GM12878 (cell line): Measurements from ENCODE around the gene PASK. TPM values are rescaled to one million over a fixed set of nuclear protein-coding genes. Genes with fewer than 3 reads are reported as not detected.

Source experiments
- ATAC-seq: fragments of 200-7000 bp; cut with Tn5 transposase; 3 replicates; pipeline ENCODE4 v1.9.1; 2020; ENCODE audit warnings: mild to moderate bottlenecking, moderate library complexity
- BruUV-seq: library from RNA; stranded (reverse); fragments of 400-500 nt; replicated peaks from 2 replicates; lab custom pipeline; 2021; lab: Mats Ljungman, UMichigan
- CTCF ChIA-PET: fragments of 300-600 bp; sonication (Branson Sonifier 250); formaldehyde crosslinking; extraction: SDS; loops from one replicate; lab custom pipeline; 2021; ENCODE audit warnings: inconsistent platforms; lab: Yijun Ruan, JAX
- POLR2A ChIA-PET: fragments of 350-600 bp; formaldehyde crosslinking; extraction: SDS; loops from one replicate; lab custom pipeline; 2021; ENCODE audit warnings: inconsistent platforms; lab: Charles Lee
- RAD21 ChIA-PET: fragments of 300-600 bp; sonication (Branson Sonifier 250); formaldehyde crosslinking; loops from one replicate; lab custom pipeline; 2023; ENCODE audit warnings: antibody characterized with exemption; ENCODE audit not compliant: unreplicated experiment; lab: Charles Lee
- SMC1A ChIA-PET: fragments of 300-600 bp; sonication (Branson Sonifier 250); formaldehyde crosslinking; loops from one replicate; lab custom pipeline; 2023; ENCODE audit not compliant: unreplicated experiment, uncharacterized antibody; lab: Charles Lee
- DNase-seq: peaks from one replicate; pipeline ENCODE4 v3.0.0-alpha.2; 2011; ENCODE audit warnings: low read depth, low spot score
- FAIRE-seq: peaks from 3 replicates; lab custom pipeline; 2011; peaks lifted over from hg19 to GRCh38; lab: Jason Lieb, UNC
- H2AFZ ChIP-seq: 2 replicates; pipeline ENCODE4 v1.6.0; 2011; ENCODE audit warnings: low read depth, low read length, control low read depth; ENCODE audit not compliant: control insufficient read depth
- H3K27ac ChIP-seq: 2 replicates; pipeline ENCODE4 v1.5.1; 2011; ENCODE audit warnings: control low read depth; ENCODE audit not compliant: control insufficient read depth, insufficient read depth
- H3K27me3 ChIP-seq, 2 experiments: replicated peaks in 1 of 2; 2 replicates each; pipeline versions ENCODE4 v1.6.0 to v1.6.1; 2011; ENCODE audit warnings: low read length in 1 of 2; ENCODE audit not compliant: control insufficient read depth in 2 of 2, insufficient read depth in 2 of 2
- H3K36me3 ChIP-seq, 2 experiments: 2 replicates each; pipeline ENCODE4 v1.5.1; 2011; ENCODE audit warnings: low read length in 1 of 2; ENCODE audit not compliant: control insufficient read depth in 2 of 2, insufficient read depth in 2 of 2
- H3K4me1 ChIP-seq: 2 replicates; pipeline ENCODE4 v1.6.1; 2011; ENCODE audit warnings: mild to moderate bottlenecking, low read length, moderate library complexity, mixed read lengths; ENCODE audit not compliant: control insufficient read depth, insufficient read depth
- H3K4me2 ChIP-seq: 2 replicates; pipeline ENCODE4 v1.6.0; 2011; ENCODE audit warnings: control low read depth; ENCODE audit not compliant: control insufficient read depth, insufficient read depth
- H3K4me3 ChIP-seq: fragments of 200-600 bp; sonication (generic); 2 replicates; pipeline ENCODE4 v1.5.1; 2016
- H3K79me2 ChIP-seq: 2 replicates; pipeline ENCODE4 v1.6.0; 2011; ENCODE audit warnings: low read length; ENCODE audit not compliant: control insufficient read depth, insufficient read depth
- H3K9ac ChIP-seq: 2 replicates; pipeline ENCODE4 v1.8.0; 2011; ENCODE audit warnings: low read length, control low read depth, mixed read lengths; ENCODE audit not compliant: control insufficient read depth, insufficient read depth
- H3K9me3 ChIP-seq: replicated peaks from 3 replicates; pipeline ENCODE4 v1.5.1; 2011; ENCODE audit warnings: mild to moderate bottlenecking, low read length; ENCODE audit not compliant: control insufficient read depth, insufficient read depth
- H4K20me1 ChIP-seq: 2 replicates; pipeline ENCODE4 v1.6.0; 2011; ENCODE audit not compliant: control insufficient read depth, insufficient read depth
- CBX3 ChIP-seq: fragments of 200-600 bp; sonication (generic); IDR thresholded peaks from 2 replicates; pipeline ENCODE4 v1.6.1; 2016; ENCODE audit warnings: low read depth, borderline replicate concordance
- CHD4 ChIP-seq: fragments of 200-600 bp; sonication (generic); IDR thresholded peaks from 2 replicates; pipeline ENCODE4 v1.6.1; 2016; ENCODE audit warnings: mild to moderate bottlenecking
- EED ChIP-seq: sonication (generic); IDR thresholded peaks from 2 replicates; pipeline ENCODE4 v1.6.1; 2016; ENCODE audit warnings: antibody characterized with exemption, low read depth
- ESRRA ChIP-seq: IDR thresholded peaks from 2 replicates; pipeline ENCODE4 v1.6.1; 2012; ENCODE audit warnings: mild to moderate bottlenecking, low read length, improper control_type of control experiment
- FOXM1 ChIP-seq: IDR thresholded peaks from 2 replicates; pipeline ENCODE4 v1.6.1; 2012; ENCODE audit warnings: low read depth, mild to moderate bottlenecking, inconsistent platforms, low read length, moderate library complexity
- JUND ChIP-seq: IDR thresholded peaks from 2 replicates; pipeline ENCODE4 v1.6.1; 2012; ENCODE audit warnings: low read depth, mild to moderate bottlenecking, low read length, improper control_type of control experiment, moderate library complexity
- NR2F1 ChIP-seq: fragments of 450-650 bp; conservative IDR thresholded peaks from 2 replicates; pipeline ENCODE4 v1.6.1; 2017; ENCODE audit warnings: mild to moderate bottlenecking
- NRF1 ChIP-seq: conservative IDR thresholded peaks from 2 replicates; pipeline ENCODE4 v1.6.1; 2011; ENCODE audit warnings: mild to moderate bottlenecking, low read depth, low read length, improper control_type of control experiment
- PBX3 ChIP-seq: IDR thresholded peaks from 2 replicates; pipeline ENCODE4 v1.6.1; 2011; ENCODE audit warnings: mild to moderate bottlenecking, low read depth, low read length, moderate library complexity; ENCODE audit not compliant: insufficient replicate concordance
- PML ChIP-seq: IDR thresholded peaks from 2 replicates; pipeline ENCODE4 v1.6.1; 2012; ENCODE audit warnings: low read length, inconsistent platforms
- STAT3 ChIP-seq: IDR thresholded peaks from 2 replicates; pipeline ENCODE4 v1.6.1; 2011; ENCODE audit warnings: low read depth, low read length, improper control_type of control experiment
- ZNF274 ChIP-seq: IDR thresholded peaks from one replicate; pipeline ENCODE4 v1.8.0; 2011; ENCODE audit not compliant: insufficient read length, insufficient read depth
- WGBS: methylation state at CpG from one replicate; pipeline ENCODE4 v1.1.6; 2016; ENCODE audit warnings: low lambda C conversion rate; ENCODE audit not compliant: insufficient replicate concordance, insufficient coverage; ENCODE audit errors: missing lambda C conversion rate; 5-methylcytosine and 5-hydroxymethylcytosine counted together
- in situ Hi-C: fragments of 300-500 bp; cut with MboI; formaldehyde crosslinking; loops from 9 replicates; pipeline ENCODE4 v1.14.3; 2018; ENCODE audit warnings: mixed read lengths
- intact Hi-C: fragments of 100-400 bp; cut with micrococcal nuclease; formaldehyde crosslinking; loops from one replicate; pipeline ENCODE4 v1.14.2; 2022; ENCODE audit not compliant: unreplicated experiment
- polyA plus RNA-seq, 11 experiments: library from polyadenylated mRNA; depleted of rRNA in 4 of 11; unstranded in 6 of 11; stranded (reverse) in 5 of 11; fragments of >200 nt; fragmentation: Nextera tagmentation in 4 of 11; fragmentation: Illumina TruSeq in 1 of 11; extraction: Ambion mirVana in 4 of 11; extraction: Trizol in 1 of 11; gene quantifications; 1 replicate in 1 of 11; 2 replicates in 10 of 11; pipeline versions ENCODE4 v1.2.1 to v1.2.3, GENCODE V29; 2011 to 2016; ENCODE audit warnings: inconsistent platforms in 2 of 11, missing spikeins in 2 of 11, low read depth in 1 of 11
- total RNA-seq, 4 experiments: library from RNA; depleted of rRNA in 3 of 4; stranded (reverse); fragments of >200 nt in 3 of 4; fragmentation: Illumina TruSeq in 1 of 4; extraction: Trizol in 1 of 4; gene quantifications; 2 replicates each; pipeline versions ENCODE4 v1.2.1 to v1.2.3, GENCODE V29; 2013 to 2021
- TF ChIP-seq, protein P1 (sequence below): fragments of 450-650 bp; IDR thresholded peaks from 2 replicates; pipeline ENCODE4 v1.6.1; 2017; ENCODE audit warnings: mild to moderate bottlenecking, low read depth, inconsistent platforms; ENCODE audit not compliant: poor library complexity, severe bottlenecking
- TF ChIP-seq, protein P2 (sequence below): fragments of 450-650 bp; IDR thresholded peaks from 2 replicates; pipeline ENCODE4 v1.6.1; 2016; ENCODE audit warnings: mild to moderate bottlenecking, moderate library complexity, borderline replicate concordance

Gene PASK
- total and polyA plus RNA-seq, 10 of the 15 experiments (the other 5 are each of a cell fraction or from before 2014, with no cell fraction given), result 9.6 to 62.2 (median 28.5) TPM

GRCh38 chr2:241191081-241191480 lies 41.8 kb upstream of the PASK start:
- FAIRE-seq (no peak), ATAC-seq (no peak), DNase-seq (no peak)
- Histone ChIP-seq H3K9ac (no peak overlapping the region), H3K4me1 (no peaks in the 10 kb centered on the region), H3K36me3 (no peaks in the 10 kb centered on the region), H4K20me1 (no peaks in the 10 kb centered on the region), H3K27me3 (no peaks in the 10 kb centered on the region), H3K79me2 (no peaks in the 10 kb centered on the region), H3K9me3 (no peaks in the 10 kb centered on the region), H3K4me3 (no peak overlapping the region), H3K27ac (no peak overlapping the region), H3K4me2 (no peak overlapping the region), H2AFZ (no peak overlapping the region)
- SMC1A ChIA-PET, result no interaction called here
- WGBS, result 37% methylated on average over 9 of the region's 14 CpGs
- TF ChIP-seq EED (no peak), CHD4 (no peak), JUND (no peak), NRF1 (no peak), STAT3 (no peak), CBX3 (no peak), PBX3 (no peak), NR2F1 (no peak), ZNF274 (no peak), PML (no peak), ESRRA (no peak), FOXM1 (no peak)
- TF ChIP-seq, protein P1, sequence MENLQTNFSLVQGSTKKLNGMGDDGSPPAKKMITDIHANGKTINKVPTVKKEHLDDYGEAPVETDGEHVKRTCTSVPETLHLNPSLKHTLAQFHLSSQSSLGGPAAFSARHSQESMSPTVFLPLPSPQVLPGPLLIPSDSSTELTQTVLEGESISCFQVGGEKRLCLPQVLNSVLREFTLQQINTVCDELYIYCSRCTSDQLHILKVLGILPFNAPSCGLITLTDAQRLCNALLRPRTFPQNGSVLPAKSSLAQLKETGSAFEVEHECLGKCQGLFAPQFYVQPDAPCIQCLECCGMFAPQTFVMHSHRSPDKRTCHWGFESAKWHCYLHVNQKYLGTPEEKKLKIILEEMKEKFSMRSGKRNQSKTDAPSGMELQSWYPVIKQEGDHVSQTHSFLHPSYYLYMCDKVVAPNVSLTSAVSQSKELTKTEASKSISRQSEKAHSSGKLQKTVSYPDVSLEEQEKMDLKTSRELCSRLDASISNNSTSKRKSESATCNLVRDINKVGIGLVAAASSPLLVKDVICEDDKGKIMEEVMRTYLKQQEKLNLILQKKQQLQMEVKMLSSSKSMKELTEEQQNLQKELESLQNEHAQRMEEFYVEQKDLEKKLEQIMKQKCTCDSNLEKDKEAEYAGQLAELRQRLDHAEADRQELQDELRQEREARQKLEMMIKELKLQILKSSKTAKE, result no peak
- TF ChIP-seq, protein P2, sequence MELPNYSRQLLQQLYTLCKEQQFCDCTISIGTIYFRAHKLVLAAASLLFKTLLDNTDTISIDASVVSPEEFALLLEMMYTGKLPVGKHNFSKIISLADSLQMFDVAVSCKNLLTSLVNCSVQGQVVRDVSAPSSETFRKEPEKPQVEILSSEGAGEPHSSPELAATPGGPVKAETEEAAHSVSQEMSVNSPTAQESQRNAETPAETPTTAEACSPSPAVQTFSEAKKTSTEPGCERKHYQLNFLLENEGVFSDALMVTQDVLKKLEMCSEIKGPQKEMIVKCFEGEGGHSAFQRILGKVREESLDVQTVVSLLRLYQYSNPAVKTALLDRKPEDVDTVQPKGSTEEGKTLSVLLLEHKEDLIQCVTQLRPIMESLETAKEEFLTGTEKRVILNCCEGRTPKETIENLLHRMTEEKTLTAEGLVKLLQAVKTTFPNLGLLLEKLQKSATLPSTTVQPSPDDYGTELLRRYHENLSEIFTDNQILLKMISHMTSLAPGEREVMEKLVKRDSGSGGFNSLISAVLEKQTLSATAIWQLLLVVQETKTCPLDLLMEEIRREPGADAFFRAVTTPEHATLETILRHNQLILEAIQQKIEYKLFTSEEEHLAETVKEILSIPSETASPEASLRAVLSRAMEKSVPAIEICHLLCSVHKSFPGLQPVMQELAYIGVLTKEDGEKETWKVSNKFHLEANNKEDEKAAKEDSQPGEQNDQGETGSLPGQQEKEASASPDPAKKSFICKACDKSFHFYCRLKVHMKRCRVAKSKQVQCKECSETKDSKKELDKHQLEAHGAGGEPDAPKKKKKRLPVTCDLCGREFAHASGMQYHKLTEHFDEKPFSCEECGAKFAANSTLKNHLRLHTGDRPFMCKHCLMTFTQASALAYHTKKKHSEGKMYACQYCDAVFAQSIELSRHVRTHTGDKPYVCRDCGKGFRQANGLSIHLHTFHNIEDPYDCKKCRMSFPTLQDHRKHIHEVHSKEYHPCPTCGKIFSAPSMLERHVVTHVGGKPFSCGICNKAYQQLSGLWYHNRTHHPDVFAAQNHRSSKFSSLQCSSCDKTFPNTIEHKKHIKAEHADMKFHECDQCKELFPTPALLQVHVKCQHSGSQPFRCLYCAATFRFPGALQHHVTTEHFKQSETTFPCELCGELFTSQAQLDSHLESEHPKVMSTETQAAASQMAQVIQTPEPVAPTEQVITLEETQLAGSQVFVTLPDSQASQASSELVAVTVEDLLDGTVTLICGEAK, result no peak
- intact Hi-C loops (no loop called here), in situ Hi-C loops (no loop called here)
- POLR2A ChIA-PET, result no interaction called here
- RAD21 ChIA-PET, result no interaction called here
- no TSS peak for BruUV-seq
- CTCF ChIA-PET, result no interaction called here
